Panc1 (cell line): ENCODE measurements around the gene G2E3. TPM values are rescaled to one million over a fixed set of nuclear protein-coding genes. Genes with fewer than 3 reads are reported as not detected.

ENCODE experiments used
- ATAC-seq: fragments of 200-7000 bp; cut with Tn5 transposase; 2 replicates; pipeline ENCODE4 v1.9.1; 2020; ENCODE audit warnings: mild to moderate bottlenecking, moderate library complexity
- BruUV-seq: library from RNA; stranded (reverse); fragments of 400-500 nt; replicated peaks from 2 replicates; lab custom pipeline; 2021; lab: Mats Ljungman, UMichigan
- CTCF ChIA-PET: fragments of 300-600 bp; sonication (Branson Sonifier 250); formaldehyde crosslinking; loops from one replicate; lab custom pipeline; 2022; ENCODE audit warnings: antibody characterized with exemption; lab: Charles Lee
- POLR2A ChIA-PET: fragments of 300-600 bp; sonication (Branson Sonifier 250); formaldehyde crosslinking; loops from one replicate; lab custom pipeline; 2022; ENCODE audit warnings: antibody characterized with exemption; lab: Charles Lee
- DNase-seq: peaks from one replicate; pipeline ENCODE4 v3.0.0-alpha.2; 2010; ENCODE audit warnings: low read depth, low spot score
- H3K27ac ChIP-seq: 2 replicates; pipeline ENCODE4 v1.5.1; 2011; ENCODE audit warnings: mild to moderate bottlenecking, low read length, inconsistent platforms
- H3K27me3 ChIP-seq: fragments of 200-500 bp; sonication (Bioruptor generic); 2 replicates; pipeline ENCODE4 v1.6.0; 2014; ENCODE audit warnings: low read length, inconsistent platforms; ENCODE audit not compliant: control insufficient read depth, insufficient read depth
- H3K36me3 ChIP-seq: fragments of 200-500 bp; sonication (Bioruptor generic); 2 replicates; pipeline ENCODE4 v1.5.1; 2014; ENCODE audit warnings: inconsistent platforms, mild to moderate bottlenecking, low read length, moderate library complexity; ENCODE audit not compliant: control insufficient read depth, insufficient read depth
- H3K4me1 ChIP-seq: 2 replicates; pipeline ENCODE4 v1.5.1; 2011; ENCODE audit warnings: inconsistent platforms, mild to moderate bottlenecking, low read length, moderate library complexity; ENCODE audit not compliant: control insufficient read depth, insufficient read depth
- H3K4me3 ChIP-seq, 2 experiments: 2 replicates each; pipeline ENCODE4 v1.5.1; 2011 to 2012; ENCODE audit warnings: low read depth in 2 of 2, low read length in 2 of 2, mild to moderate bottlenecking in 2 of 2, inconsistent platforms in 1 of 2, moderate library complexity in 1 of 2
- H3K9me3 ChIP-seq: fragments of 200-500 bp; sonication (Bioruptor generic); 2 replicates; pipeline ENCODE4 v1.5.1; 2014; ENCODE audit warnings: low read depth, mild to moderate bottlenecking, inconsistent platforms, low read length, moderate library complexity; ENCODE audit not compliant: control insufficient read depth, insufficient read depth
- POLR2AphosphoS5 ChIP-seq: IDR thresholded peaks from 2 replicates; pipeline ENCODE4 v1.6.1; 2012; ENCODE audit warnings: mild to moderate bottlenecking, low read depth, low read length, moderate library complexity
- SIN3A ChIP-seq: IDR thresholded peaks from 2 replicates; pipeline ENCODE4 v1.6.1; 2012; ENCODE audit warnings: low read depth, mild to moderate bottlenecking, low read length, moderate library complexity, borderline replicate concordance; ENCODE audit not compliant: insufficient read depth
- TCF7L2 ChIP-seq: IDR thresholded peaks from 2 replicates; pipeline ENCODE4 v1.6.1; 2011; ENCODE audit warnings: mild to moderate bottlenecking, low read depth, low read length, inconsistent platforms
- in situ Hi-C: cut with HindIII; loops from 2 replicates; pipeline ENCODE4 v1.10.0; 2016; ENCODE audit warnings: low sequenced_read_pairs, low pct_unique_long_range_greater_than_20kb
- intact Hi-C: fragments of 100-400 bp; cut with micrococcal nuclease; formaldehyde crosslinking; loops from one replicate; pipeline ENCODE4 v1.10.0; 2022; ENCODE audit not compliant: unreplicated experiment
- total RNA-seq: library from RNA; stranded (reverse); gene quantifications from one replicate; pipeline ENCODE4 v1.2.1, GENCODE V29; 2021; ENCODE audit not compliant: unreplicated experiment
- TF ChIP-seq, protein P1 (sequence below): fragments of 450-650 bp; IDR thresholded peaks from 2 replicates; pipeline ENCODE4 v1.5.1; 2017; ENCODE audit warnings: mild to moderate bottlenecking
- TF ChIP-seq, protein P2 (sequence below), 2 experiments: IDR thresholded peaks; 2 replicates each; pipeline ENCODE4 v1.6.1; 2011 to 2012; ENCODE audit warnings: low read depth in 2 of 2, control low read depth in 1 of 2, low read length in 1 of 2, mild to moderate bottlenecking in 1 of 2, moderate library complexity in 1 of 2; ENCODE audit not compliant: insufficient read depth in 1 of 2

G2E3 gene
- total RNA-seq, 1 experiment from 2014 or later, result 27.5 TPM

DNA sequence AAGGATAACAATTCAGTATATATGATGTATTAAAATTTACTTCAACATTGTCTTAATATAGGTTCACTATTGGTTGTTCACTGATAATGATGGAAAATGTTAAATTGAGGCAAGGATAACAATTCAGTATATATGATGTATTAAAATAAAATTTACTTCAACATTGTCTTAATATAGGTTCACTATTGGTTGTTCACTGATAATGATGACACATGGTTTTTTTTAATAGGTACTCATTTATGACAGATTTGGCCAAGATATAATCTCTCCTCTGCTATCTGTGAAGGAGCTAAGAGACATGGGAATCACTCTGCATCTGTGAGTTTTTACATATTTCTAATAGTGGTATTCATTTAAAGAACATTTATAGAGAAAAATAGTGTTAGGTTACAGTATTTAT is 71.3 kb downstream of the G2E3 start:
- in situ Hi-C loops, result no loop called here

DNA sequence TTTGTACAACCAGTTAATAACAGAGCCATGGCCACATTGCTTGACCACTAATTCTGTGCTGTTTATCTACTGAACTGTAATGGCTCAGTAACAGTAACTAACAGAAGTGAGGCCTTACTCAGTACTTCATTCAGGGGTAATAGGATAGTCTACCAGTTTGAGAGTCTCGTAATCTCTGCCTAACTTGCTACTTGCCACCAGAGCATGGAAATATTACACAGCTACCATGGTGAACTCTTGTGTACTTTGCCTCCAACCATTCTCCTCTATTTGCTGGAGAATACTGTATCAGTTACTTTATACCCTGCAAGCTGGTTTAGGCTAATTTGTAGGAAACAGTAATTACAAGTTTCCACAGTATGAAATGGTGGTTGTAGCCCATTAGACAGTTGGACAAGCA is 73.8 kb downstream of the G2E3 start:
- no peak for ATAC-seq
- H3K27me3 ChIP-seq, result no peaks in the 10 kb centered on the region
- BruUV-seq, result no TSS peak
- intact Hi-C loops, result no loop called here
- in situ Hi-C loops, result no loop called here
- H3K27ac ChIP-seq, result no peak overlapping the region
- TF ChIP-seq SIN3A, result no peak
- TF ChIP-seq TCF7L2, result no peak
- TF ChIP-seq, protein P1, sequence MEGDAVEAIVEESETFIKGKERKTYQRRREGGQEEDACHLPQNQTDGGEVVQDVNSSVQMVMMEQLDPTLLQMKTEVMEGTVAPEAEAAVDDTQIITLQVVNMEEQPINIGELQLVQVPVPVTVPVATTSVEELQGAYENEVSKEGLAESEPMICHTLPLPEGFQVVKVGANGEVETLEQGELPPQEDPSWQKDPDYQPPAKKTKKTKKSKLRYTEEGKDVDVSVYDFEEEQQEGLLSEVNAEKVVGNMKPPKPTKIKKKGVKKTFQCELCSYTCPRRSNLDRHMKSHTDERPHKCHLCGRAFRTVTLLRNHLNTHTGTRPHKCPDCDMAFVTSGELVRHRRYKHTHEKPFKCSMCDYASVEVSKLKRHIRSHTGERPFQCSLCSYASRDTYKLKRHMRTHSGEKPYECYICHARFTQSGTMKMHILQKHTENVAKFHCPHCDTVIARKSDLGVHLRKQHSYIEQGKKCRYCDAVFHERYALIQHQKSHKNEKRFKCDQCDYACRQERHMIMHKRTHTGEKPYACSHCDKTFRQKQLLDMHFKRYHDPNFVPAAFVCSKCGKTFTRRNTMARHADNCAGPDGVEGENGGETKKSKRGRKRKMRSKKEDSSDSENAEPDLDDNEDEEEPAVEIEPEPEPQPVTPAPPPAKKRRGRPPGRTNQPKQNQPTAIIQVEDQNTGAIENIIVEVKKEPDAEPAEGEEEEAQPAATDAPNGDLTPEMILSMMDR, result no peak
- no peak for TF ChIP-seq POLR2AphosphoS5
- TF ChIP-seq, protein P2, sequence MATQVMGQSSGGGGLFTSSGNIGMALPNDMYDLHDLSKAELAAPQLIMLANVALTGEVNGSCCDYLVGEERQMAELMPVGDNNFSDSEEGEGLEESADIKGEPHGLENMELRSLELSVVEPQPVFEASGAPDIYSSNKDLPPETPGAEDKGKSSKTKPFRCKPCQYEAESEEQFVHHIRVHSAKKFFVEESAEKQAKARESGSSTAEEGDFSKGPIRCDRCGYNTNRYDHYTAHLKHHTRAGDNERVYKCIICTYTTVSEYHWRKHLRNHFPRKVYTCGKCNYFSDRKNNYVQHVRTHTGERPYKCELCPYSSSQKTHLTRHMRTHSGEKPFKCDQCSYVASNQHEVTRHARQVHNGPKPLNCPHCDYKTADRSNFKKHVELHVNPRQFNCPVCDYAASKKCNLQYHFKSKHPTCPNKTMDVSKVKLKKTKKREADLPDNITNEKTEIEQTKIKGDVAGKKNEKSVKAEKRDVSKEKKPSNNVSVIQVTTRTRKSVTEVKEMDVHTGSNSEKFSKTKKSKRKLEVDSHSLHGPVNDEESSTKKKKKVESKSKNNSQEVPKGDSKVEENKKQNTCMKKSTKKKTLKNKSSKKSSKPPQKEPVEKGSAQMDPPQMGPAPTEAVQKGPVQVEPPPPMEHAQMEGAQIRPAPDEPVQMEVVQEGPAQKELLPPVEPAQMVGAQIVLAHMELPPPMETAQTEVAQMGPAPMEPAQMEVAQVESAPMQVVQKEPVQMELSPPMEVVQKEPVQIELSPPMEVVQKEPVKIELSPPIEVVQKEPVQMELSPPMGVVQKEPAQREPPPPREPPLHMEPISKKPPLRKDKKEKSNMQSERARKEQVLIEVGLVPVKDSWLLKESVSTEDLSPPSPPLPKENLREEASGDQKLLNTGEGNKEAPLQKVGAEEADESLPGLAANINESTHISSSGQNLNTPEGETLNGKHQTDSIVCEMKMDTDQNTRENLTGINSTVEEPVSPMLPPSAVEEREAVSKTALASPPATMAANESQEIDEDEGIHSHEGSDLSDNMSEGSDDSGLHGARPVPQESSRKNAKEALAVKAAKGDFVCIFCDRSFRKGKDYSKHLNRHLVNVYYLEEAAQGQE (IDR thresholded peaks at IDR 0.05; ENCODE audit: insufficient read depth in 1 of 2, low read depth in 2 of 2, low read length in 1 of 2), result no peak
- H3K4me3 ChIP-seq, result no peak overlapping the region
- H3K36me3 ChIP-seq, result peaks cover 2% of the 10 kb centered on the region
- ChIA-PET POLR2A (no interaction called here), CTCF (no interaction called here)
- H3K4me1 ChIP-seq, result no peaks in the 10 kb centered on the region
- H3K9me3 ChIP-seq, result no peaks in the 10 kb centered on the region
- DNase-seq, result no peak

More for the DNA sequence above, 71.3 kb downstream of the G2E3 start:
- Histone ChIP-seq H3K27ac (no peak overlapping the region), H3K9me3 (no peaks in the 10 kb centered on the region), H3K4me3 (no peak overlapping the region), H3K36me3 (peaks cover 2% of the 10 kb centered on the region), H3K4me1 (no peaks in the 10 kb centered on the region), H3K27me3 (no peaks in the 10 kb centered on the region)
- DNase-seq (no peak), ATAC-seq (no peak)
- POLR2A ChIA-PET, result no interaction called here
- no TSS peak for BruUV-seq
- intact Hi-C loops, result no loop called here
- CTCF ChIA-PET, result no interaction called here
- no peak for TF ChIP-seq SIN3A
- TF ChIP-seq, protein P1, result no peak

DNA sequence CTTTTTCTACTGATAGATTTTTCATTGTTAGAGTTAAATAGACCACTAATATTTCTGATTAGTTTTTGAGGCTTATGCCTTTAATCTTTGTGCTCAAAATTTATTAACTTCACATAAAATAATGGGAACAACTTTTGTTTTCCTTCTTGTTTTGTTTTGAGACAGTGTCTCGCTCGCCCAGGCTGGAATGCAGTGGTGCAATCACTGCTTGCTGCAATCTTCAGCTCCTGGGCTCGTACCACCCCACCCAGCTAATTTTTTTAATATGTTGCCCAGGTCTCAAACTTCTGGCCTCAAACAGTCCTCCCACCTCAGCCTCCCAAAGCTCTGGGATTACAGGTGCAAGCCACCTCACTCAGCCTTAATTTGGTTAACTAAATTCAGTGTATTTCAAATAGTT is 80.0 kb downstream of the G2E3 start:
- no peaks in the 10 kb centered on the region for H3K9me3 ChIP-seq
- no peaks in the 10 kb centered on the region for H3K4me1 ChIP-seq
- intact Hi-C loops, result no loop called here
- no peak overlapping the region for H3K4me3 ChIP-seq
- no TSS peak for BruUV-seq
- CTCF ChIA-PET, result no interaction called here
- DNase-seq, result no peak
- TF ChIP-seq, protein P1, result no peak
- no peak for TF ChIP-seq POLR2AphosphoS5
- no peak for TF ChIP-seq SIN3A
- TF ChIP-seq, protein P2 (IDR thresholded peaks at IDR 0.05; ENCODE audit: insufficient read depth in 1 of 2, low read depth in 2 of 2, low read length in 1 of 2), result no peak
- no peak for TF ChIP-seq TCF7L2
- POLR2A ChIA-PET, result no interaction called here
- in situ Hi-C loops, result no loop called here
- no peak for ATAC-seq
- no peaks in the 10 kb centered on the region for H3K27me3 ChIP-seq
- no peak overlapping the region for H3K27ac ChIP-seq
- no peaks in the 10 kb centered on the region; the same call in none of the 2 replicates for H3K36me3 ChIP-seq
